Neural cell (in vitro differentiated cells): ENCODE results near the gene NR2F1-AS1.

Experiments used
- CTCF ChIP-seq: fragments of 450-650 bp; IDR thresholded peaks from 2 replicates; pipeline ENCODE4 v1.5.1; 2014; ENCODE audit warnings: antibody characterized with exemption, mild to moderate bottlenecking, moderate library complexity; ENCODE audit not compliant: poor library complexity, severe bottlenecking
- EP300 ChIP-seq: fragments of 450-650 bp; conservative IDR thresholded peaks from 2 replicates; pipeline ENCODE4 v1.6.1; 2014; ENCODE audit warnings: antibody characterized with exemption, mild to moderate bottlenecking, moderate library complexity; ENCODE audit not compliant: poor library complexity, severe bottlenecking
- EZH2 ChIP-seq: fragments of 200-600, 300-800 bp; shearing (Covaris generic), sonication (generic); IDR thresholded peaks from 2 replicates; pipeline ENCODE4 v1.6.1; 2014; ENCODE audit warnings: antibody characterized with exemption, low read length, borderline replicate concordance, mild to moderate bottlenecking; ENCODE audit not compliant: insufficient read depth, poor library complexity, severe bottlenecking
- MXI1 ChIP-seq: fragments of 450-650 bp; conservative IDR thresholded peaks from 2 replicates; pipeline ENCODE4 v1.6.1; 2014; ENCODE audit warnings: antibody characterized with exemption, mild to moderate bottlenecking; ENCODE audit not compliant: poor library complexity, severe bottlenecking
- REST ChIP-seq: IDR thresholded peaks from 2 replicates; pipeline ENCODE4 v1.6.1; 2012; ENCODE audit warnings: borderline replicate concordance

DNA sequence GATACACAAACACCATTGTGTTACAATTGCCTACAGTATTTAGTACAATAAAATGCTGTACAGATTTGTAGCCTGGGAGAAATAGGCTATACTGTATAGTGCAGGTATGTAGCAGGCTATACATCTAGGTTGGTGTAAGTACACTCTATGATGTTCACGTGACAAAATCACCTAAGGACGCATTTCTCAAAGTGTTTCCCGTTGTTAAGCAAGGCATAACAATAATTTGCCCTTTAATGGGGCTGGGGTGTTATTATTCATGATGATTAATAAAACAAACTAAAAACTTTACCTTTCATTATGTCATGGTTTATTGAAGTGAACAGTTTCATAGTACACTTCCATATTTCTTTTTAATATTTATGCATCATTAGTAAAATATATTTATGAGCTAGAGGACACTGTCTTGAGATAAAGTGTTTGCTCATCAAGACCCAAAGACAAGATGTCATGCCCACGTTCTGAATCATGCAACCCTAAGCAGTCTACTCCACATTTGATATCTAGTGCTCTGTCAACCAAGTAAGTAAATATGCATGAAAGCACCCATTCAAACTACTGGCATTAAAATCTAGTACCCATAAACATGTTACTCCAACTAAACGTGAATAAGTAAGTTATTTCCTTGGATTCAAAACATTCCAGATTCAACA, 220.5 kb downstream of the NR2F1-AS1 start:
- TF ChIP-seq EZH2 = no peak
- no peak for TF ChIP-seq REST
- no peak for TF ChIP-seq EP300
- TF ChIP-seq CTCF = no peak
- no peak for TF ChIP-seq MXI1
